ENCODE data around the gene GNAT2.

DNA sequence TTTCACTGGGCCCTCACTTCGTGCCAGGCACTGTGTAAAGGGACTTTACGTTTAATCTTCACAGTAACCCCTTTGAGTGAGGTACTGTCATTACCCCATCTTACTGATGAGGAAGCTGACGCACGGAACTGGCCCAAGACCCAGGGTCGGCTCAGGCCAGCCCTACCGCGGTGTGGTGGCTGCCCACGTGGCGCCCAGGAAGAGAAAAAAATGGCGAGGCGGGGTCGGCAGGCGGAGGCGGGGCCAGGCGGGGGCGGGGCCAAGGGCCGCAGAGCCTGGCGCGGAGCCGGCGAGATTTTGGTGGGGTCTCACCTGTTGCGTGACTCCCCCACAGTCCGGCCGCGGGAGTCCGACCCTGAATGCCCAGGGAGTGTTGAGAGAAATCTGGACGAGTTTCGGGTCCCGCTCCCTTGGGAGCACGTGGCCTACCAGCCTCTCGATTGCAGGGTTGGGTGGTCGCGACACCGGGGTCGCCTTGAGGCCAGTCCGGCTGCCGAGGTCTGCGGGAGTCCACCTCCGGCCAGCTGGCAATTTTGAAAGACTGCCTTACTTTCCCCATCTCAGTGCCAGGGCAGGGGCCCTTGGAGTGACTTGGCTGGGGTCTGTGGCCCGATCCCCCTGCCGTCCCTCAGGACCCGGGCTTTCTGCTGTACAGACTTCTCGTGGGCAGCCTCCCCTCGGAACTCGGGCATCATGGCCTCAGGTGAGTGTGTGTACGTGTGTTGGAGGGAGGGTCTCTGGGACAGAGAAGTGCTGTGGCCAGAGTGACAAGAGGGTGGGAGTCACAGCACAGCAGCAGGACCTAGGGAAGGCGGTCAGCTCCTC lies at the start of gene GNAT2, which contains the start of gene AMPD2:
- TF ChIP-seq EZH2 (IDR thresholded peaks at IDR 0.05; ENCODE audit: borderline replicate concordance, low read length) = no peak
- TF ChIP-seq, protein P1, sequence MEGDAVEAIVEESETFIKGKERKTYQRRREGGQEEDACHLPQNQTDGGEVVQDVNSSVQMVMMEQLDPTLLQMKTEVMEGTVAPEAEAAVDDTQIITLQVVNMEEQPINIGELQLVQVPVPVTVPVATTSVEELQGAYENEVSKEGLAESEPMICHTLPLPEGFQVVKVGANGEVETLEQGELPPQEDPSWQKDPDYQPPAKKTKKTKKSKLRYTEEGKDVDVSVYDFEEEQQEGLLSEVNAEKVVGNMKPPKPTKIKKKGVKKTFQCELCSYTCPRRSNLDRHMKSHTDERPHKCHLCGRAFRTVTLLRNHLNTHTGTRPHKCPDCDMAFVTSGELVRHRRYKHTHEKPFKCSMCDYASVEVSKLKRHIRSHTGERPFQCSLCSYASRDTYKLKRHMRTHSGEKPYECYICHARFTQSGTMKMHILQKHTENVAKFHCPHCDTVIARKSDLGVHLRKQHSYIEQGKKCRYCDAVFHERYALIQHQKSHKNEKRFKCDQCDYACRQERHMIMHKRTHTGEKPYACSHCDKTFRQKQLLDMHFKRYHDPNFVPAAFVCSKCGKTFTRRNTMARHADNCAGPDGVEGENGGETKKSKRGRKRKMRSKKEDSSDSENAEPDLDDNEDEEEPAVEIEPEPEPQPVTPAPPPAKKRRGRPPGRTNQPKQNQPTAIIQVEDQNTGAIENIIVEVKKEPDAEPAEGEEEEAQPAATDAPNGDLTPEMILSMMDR (IDR thresholded peaks at IDR 0.05; ENCODE audit: low read length) = no peak
